T47D (cell line): Measurements from ENCODE around the gene CEACAM20.

Experiments
- DNase-seq, 2 experiments: peaks; one replicate each; pipeline versions ENCODE4 v3.0.0 to v3.0.0-alpha.2; 2011 to 2012; ENCODE audit warnings: low read depth in 1 of 2, low spot score in 1 of 2
- JUND ChIP-seq: IDR thresholded peaks from 2 replicates; pipeline ENCODE4 v1.6.1; 2012; ENCODE audit warnings: low read depth
- in situ Hi-C: cut with HindIII; loops from 2 replicates; pipeline ENCODE4 v1.10.0; 2016; ENCODE audit warnings: low sequenced_read_pairs, low pct_unique_long_range_greater_than_20kb

Gene CEACAM20

GRCh38 chr19:44532819-44533218 lies 3.3 kb upstream of the CEACAM20 start:
- in situ Hi-C loops = no loop called here
- DNase-seq = no peak
- no peak for TF ChIP-seq JUND

GRCh38 chr19:44530777-44531176 lies 1.3 kb upstream of the CEACAM20 start:
- TF ChIP-seq JUND = no peak
- DNase-seq = no peak
- in situ Hi-C loops = no loop called here

GRCh38 chr19:44527554-44527953 lies 1.9 kb downstream of the CEACAM20 start:
- no peak for DNase-seq
- TF ChIP-seq JUND = no peak
- in situ Hi-C loops = no loop called here

DNA sequence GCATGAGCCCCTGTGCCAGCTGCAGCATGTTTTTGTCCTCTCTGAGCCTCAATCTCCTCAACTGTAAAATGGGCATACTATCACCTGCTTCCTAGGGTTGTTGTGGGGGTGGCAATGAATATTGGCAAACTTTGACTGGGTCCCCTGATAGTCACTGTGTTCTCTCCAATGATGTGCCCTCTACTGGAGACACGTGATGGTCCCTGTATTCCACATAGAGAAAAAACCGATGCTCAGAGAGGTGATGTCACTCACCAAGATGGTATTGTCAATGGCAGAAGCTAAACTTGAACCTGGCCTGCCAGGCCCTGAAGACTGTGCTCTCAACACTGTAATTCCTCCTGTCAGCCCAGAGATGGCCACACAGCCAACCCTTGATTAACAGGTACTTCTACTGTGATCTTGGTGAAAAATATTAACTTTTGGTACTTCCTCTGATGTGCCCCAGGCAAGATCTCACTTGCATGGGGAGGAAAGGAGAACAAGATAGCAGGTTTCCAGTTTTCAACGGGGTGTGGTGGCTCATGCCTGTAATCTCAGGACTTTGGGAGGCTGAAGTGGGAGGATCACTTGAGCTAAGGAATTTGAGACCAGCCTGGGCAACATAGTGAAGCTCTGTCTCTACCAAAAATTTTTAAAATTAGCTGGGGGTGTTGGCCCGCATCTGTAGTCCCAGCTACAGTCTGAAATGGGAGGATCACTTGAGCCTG lies 3.6 kb downstream of the CEACAM20 start:
- no peak for DNase-seq
- TF ChIP-seq JUND = no peak
- in situ Hi-C loops = no loop called here

- TF ChIP-seq JUND = no peak
- no peak for DNase-seq
- in situ Hi-C loops = no loop called here
These were observed 8.1 kb downstream of the CEACAM20 start for GRCh38 chr19:44521370-44521769.

DNA sequence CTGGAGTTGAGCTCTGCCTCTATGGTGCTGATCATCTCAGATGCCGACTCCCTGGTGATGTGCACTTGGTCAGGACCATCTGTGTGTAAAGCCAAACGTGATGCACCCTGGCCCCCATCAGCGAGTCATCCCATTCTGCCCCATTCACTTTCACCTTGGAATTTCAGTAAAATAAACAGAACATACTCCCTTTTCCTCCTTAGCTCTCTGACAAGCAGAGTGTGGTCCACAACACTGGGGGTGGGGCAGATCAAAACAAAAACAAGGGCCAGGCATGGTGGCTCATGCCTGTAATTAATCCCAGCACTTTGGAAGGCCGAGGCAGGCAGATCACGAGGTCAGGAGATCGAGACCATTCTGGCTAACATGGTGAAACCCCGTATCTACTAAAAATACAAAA lies 12.3 kb downstream of the CEACAM20 start:
- TF ChIP-seq JUND = no peak
- in situ Hi-C loops = no loop called here
- DNase-seq = no peak

DNA sequence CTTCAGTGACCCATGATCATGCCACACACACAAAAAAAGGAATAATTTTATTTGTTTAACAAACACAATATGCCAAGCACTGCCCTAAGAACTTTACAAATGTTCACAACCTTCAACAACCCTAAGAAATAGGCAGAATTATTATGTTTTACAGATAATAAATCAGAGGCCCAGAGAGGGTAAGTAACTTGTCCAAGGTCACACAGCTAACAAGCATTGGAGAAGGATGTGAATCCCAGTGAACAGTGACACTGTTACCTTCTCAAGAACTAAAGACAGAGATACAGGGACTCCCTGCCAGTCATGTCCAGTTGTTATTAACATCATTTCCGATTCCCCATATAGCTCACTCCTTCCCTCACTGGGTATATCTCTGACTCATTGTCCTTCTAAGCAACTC lies 13.6 kb downstream of the CEACAM20 start:
- TF ChIP-seq JUND = no peak
- no peak for DNase-seq
- in situ Hi-C loops = no loop called here

- DNase-seq = no peak
- TF ChIP-seq JUND = no peak
- in situ Hi-C loops = no loop called here
These were observed 14.4 kb downstream of the CEACAM20 start for GRCh38 chr19:44515031-44515430.

DNA sequence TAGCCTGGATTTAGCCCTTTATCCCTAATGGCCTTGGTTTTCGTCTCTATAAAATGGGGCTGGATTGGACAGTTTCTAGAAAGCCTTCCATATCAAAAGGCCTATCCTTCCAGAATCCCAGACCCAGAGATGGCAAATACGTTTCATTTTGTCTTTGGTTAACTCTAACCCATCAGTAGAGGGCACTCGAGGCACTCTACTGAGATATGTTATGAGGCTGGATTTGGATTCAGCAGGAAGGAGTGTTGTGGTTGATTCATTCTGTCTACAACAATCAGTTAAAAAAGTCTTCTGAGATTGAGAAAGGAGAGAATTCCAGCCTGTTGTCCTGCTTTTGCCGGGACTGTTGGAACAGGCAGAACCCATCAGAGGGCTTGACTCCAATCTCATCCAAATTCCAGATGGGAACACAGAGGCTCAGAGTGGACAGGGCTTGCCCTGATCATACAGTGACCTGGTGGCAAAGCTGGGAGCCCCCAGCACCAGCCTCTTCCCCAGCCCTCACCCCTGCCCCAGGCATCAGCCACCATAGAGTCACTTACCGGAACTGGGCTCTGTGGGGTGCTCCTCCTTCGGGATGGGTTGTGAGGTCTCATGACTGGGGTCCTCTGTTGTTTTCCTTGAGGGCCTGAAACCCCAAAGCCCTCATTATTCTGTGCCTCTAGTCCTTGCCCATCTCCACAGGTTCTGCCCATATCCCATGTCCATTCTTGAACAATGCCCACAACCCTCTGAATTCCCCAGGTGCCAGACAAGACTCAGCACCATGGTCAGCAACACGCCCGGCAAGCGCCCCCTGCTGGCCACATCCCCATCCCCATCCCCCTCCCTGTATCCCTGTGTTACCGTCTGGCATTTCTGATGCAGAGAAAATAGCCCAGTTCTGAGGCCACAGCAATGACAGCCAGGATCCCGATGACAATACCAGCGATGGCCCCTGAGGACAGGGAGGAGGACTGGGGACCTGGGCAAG lies 16.9 kb downstream of the CEACAM20 start:
- in situ Hi-C loops = no loop called here
- TF ChIP-seq JUND = no peak
- peak in 1 of 2 experiments; percentile 63 for DNase-seq

DNA sequence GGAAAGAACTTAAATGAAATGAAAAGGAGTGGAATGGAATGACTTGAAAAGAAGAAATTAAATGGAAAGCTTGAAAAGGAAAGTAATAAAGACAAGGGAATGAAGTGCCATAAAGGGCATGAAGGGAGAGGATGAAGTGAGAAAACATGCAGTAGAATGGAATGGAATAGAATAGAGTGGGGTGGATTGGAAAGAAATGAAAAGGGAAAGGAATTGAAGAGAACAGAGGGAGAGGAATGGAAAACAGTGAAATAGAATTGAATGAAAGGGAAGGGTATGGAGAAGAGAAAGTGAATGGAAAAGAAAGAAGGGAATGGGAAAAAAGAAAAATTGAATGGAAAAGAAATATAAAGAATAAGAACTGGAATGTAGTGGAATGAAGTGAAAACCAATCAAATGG lies 20.0 kb downstream of the CEACAM20 start:
- in situ Hi-C loops = no loop called here
- no peak for DNase-seq
- no peak for TF ChIP-seq JUND

- in situ Hi-C loops = no loop called here
- peak; percentile 80 to 94 for DNase-seq
- no peak for TF ChIP-seq JUND
These were observed 29.2 kb downstream of the CEACAM20 start, which contains the start of gene ZNF180 for GRCh38 chr19:44499962-44500949. ZNF180 (minus strand) TSS chr19:44500522; CDS start chr19:44497334, 3,188 bp downstream.

DNA sequence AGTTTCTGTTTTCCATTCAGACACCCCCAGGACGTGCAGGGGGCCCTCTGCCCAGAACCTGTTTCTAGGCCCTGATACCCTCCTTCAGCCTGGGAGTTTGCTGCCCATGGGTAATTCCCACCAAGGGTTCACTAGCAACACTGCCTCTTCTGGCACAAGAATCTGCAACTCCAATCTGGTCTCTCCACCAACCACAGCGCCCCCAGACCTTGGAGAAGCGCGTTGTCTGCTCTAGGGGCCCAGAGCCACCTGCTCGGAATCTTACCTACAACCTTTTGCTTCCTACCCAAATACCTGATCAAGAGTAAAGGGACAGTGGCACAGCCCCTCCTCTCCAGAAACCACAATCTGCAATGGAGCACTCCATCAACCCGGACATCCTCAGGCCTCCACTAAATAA lies 29.9 kb downstream of the CEACAM20 start:
- in situ Hi-C loops = no loop called here
- no peak for TF ChIP-seq JUND
- DNase-seq = no peak
